C4-2B (cell line): ENCODE measurements around the gene RPL13A.

Source experiments
- CTCF ChIP-seq: fragments of 450-650 bp; conservative IDR thresholded peaks from 2 replicates; pipeline ENCODE4 v1.5.1; 2017; ENCODE audit warnings: mild to moderate bottlenecking
- ZFX ChIP-seq: fragments of 450-650 bp; IDR thresholded peaks from 2 replicates; pipeline ENCODE4 v1.6.1; 2017

GRCh38 chr19:49489601-49490167 lies 2.3 kb downstream of the RPL13A start:
- TF ChIP-seq CTCF (no peak), ZFX (no peak)
